Astrocyte of the spinal cord (primary cell): ENCODE measurements around the gene PRDX5.

Source experiments
- DNase-seq: peaks from one replicate; pipeline ENCODE4 v3.0.0; 2011; ENCODE audit warnings: low read depth, low spot score
- H3K4me3 ChIP-seq: 2 replicates; pipeline ENCODE4 v1.5.1; 2011; ENCODE audit warnings: low read depth, mild to moderate bottlenecking, low read length, moderate library complexity
- in situ Hi-C: cut with HindIII; loops from 2 replicates; pipeline ENCODE4 v1.10.0; 2017; ENCODE audit warnings: low sequenced_read_pairs
- TF ChIP-seq, protein P1 (sequence below): IDR thresholded peaks from 2 replicates; pipeline ENCODE4 v1.5.1; 2012; ENCODE audit warnings: low read depth, mild to moderate bottlenecking, low read length, inconsistent platforms

PRDX5 gene

GRCh38 chr11:64343767-64344559 lies 26.0 kb downstream of the PRDX5 start:
- in situ Hi-C loops = no loop called here
- TF ChIP-seq, protein P1, sequence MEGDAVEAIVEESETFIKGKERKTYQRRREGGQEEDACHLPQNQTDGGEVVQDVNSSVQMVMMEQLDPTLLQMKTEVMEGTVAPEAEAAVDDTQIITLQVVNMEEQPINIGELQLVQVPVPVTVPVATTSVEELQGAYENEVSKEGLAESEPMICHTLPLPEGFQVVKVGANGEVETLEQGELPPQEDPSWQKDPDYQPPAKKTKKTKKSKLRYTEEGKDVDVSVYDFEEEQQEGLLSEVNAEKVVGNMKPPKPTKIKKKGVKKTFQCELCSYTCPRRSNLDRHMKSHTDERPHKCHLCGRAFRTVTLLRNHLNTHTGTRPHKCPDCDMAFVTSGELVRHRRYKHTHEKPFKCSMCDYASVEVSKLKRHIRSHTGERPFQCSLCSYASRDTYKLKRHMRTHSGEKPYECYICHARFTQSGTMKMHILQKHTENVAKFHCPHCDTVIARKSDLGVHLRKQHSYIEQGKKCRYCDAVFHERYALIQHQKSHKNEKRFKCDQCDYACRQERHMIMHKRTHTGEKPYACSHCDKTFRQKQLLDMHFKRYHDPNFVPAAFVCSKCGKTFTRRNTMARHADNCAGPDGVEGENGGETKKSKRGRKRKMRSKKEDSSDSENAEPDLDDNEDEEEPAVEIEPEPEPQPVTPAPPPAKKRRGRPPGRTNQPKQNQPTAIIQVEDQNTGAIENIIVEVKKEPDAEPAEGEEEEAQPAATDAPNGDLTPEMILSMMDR = peak; percentile 38
- H3K4me3 ChIP-seq = no peak overlapping the region
- no peak for DNase-seq

GRCh38 chr11:64344787-64345186 lies 26.9 kb downstream of the PRDX5 start:
- TF ChIP-seq, protein P1 = no peak
- no peak overlapping the region for H3K4me3 ChIP-seq
- in situ Hi-C loops = no loop called here
- DNase-seq = no peak

DNA sequence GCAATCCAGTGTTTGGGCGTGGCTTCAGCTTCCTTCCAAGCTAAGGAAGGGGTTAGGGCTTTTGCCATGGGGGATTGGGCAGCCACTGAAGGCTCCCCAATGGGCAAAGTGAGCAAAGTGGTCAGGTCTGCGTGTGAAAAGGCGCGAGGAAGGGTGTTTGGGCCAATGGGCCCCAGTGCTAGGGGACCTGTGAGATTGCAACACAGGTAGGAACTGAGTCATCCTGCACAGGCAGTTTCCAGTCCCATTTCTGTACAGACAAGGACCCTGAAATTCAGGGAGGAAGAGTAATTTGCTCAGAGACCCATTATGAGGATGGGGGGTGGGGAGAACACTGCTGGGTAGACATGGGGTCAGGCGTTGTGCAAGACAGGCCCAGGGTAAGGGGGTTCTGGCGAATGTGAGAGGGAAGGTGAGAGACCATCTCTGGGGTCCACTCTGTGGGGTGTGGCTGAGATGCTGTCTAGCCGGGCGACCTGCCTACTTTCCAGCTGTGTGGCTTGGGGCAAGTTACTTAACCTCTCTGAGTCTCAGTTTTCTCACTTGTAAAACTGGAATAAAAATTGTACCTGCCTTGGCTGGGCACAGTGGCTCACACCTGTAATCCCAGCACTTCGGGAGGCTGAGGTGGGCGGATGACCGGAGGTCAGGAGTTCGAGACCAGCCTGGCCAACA lies 29.4 kb downstream of the PRDX5 start:
- H3K4me3 ChIP-seq = no peak overlapping the region
- TF ChIP-seq, protein P1 = no peak
- DNase-seq = no peak
- in situ Hi-C loops = no loop called here

GRCh38 chr11:64348383-64349024 lies 30.6 kb downstream of the PRDX5 start:
- in situ Hi-C loops = no loop called here
- DNase-seq = no peak
- TF ChIP-seq, protein P1 = no peak
- no peak overlapping the region for H3K4me3 ChIP-seq

GRCh38 chr11:64349025-64349387 lies 31.1 kb downstream of the PRDX5 start:
- in situ Hi-C loops = no loop called here
- no peak for DNase-seq
- H3K4me3 ChIP-seq = no peak overlapping the region
- TF ChIP-seq, protein P1 = no peak

DNA sequence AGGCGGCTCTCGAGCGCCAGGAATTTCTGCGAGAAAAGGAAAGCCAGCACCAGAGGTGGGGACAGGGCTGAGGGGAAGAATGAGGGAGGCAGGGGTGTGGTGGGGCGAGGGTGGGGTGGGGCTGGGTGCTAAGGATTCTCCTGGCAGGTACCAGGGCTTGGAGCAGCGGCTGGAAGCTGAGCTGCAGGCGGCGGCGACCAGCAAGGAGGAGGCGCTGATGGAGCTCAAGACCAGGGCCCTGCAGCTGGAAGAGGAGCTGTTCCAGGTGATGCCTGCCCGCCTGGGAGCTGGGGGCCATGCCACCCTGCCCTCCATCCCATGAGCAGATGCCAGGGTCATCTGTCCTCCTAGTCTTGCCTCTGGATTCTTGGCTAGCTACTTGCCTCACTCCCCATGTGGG lies 31.5 kb downstream of the PRDX5 start:
- TF ChIP-seq, protein P1 = no peak
- DNase-seq = no peak
- in situ Hi-C loops = no loop called here
- H3K4me3 ChIP-seq = no peak overlapping the region
